Measurements from ENCODE around the gene COA3.

- TF ChIP-seq, protein P1, sequence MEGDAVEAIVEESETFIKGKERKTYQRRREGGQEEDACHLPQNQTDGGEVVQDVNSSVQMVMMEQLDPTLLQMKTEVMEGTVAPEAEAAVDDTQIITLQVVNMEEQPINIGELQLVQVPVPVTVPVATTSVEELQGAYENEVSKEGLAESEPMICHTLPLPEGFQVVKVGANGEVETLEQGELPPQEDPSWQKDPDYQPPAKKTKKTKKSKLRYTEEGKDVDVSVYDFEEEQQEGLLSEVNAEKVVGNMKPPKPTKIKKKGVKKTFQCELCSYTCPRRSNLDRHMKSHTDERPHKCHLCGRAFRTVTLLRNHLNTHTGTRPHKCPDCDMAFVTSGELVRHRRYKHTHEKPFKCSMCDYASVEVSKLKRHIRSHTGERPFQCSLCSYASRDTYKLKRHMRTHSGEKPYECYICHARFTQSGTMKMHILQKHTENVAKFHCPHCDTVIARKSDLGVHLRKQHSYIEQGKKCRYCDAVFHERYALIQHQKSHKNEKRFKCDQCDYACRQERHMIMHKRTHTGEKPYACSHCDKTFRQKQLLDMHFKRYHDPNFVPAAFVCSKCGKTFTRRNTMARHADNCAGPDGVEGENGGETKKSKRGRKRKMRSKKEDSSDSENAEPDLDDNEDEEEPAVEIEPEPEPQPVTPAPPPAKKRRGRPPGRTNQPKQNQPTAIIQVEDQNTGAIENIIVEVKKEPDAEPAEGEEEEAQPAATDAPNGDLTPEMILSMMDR (optimal IDR thresholded peaks at IDR 0.05 in 1 of 3, IDR thresholded peaks at IDR 0.05 in 1 of 3, conservative IDR thresholded peaks at IDR 0.05 in 1 of 3; ENCODE audit: extremely low read depth in 1 of 3, insufficient read depth in 2 of 3, low read length in 3 of 3), result no peak
- TF ChIP-seq EZH2 (IDR thresholded peaks at IDR 0.05; ENCODE audit: low read length), result no peak
Observed at GRCh38 chr17:42796066-42796758, 2.3 kb downstream of the COA3 start.

Data from keratinocyte (primary cell).